Gastrocnemius medialis (tissue), 4 donors: ENCODE results near the gene DUSP16. TPM values are rescaled to one million over a fixed set of nuclear protein-coding genes. Genes with fewer than 3 reads are reported as not detected.

Source experiments
- ATAC-seq, 2 donors: fragments of 150-250 bp; one replicate each; pipeline ENCODE4 v1.9.1; 2016
- DNase-seq, 2 donors: peaks; one replicate each; pipeline ENCODE4 v3.0.0-alpha.2; 2019
- H3K27ac ChIP-seq, 4 donors: fragments of 200-600 bp; sonication (generic); 1 replicate in 1 of 4; 2 replicates in 3 of 4; pipeline ENCODE4 v1.5.1; 2016 to 2018; ENCODE audit warnings: mild to moderate bottlenecking in 2 of 4, moderate library complexity in 1 of 4
- H3K27me3 ChIP-seq, 3 donors: fragments of 200-600 bp; sonication (generic) in 2 of 3; 1 replicate in 1 of 3; 2 replicates in 2 of 3; pipeline versions ENCODE4 v1.5.1 to v1.6.0; 2016 to 2019; ENCODE audit warnings: mild to moderate bottlenecking in 1 of 3, moderate library complexity in 1 of 3
- H3K36me3 ChIP-seq, 2 donors: fragments of 200-600 bp; sonication (generic) in 1 of 2; one replicate each; pipeline ENCODE4 v1.5.1; 2017 to 2018
- H3K4me1 ChIP-seq, 2 donors: fragments of 200-600 bp; sonication (generic) in 1 of 2; one replicate each; pipeline ENCODE4 v1.5.1; 2016 to 2017; ENCODE audit warnings: mild to moderate bottlenecking in 2 of 2
- H3K4me3 ChIP-seq, 4 donors: fragments of 200-600 bp; sonication (generic) in 3 of 4; 1 replicate in 1 of 4; 2 replicates in 3 of 4; pipeline ENCODE4 v1.5.1; 2016 to 2019; ENCODE audit warnings: mild to moderate bottlenecking in 2 of 4
- H3K9me3 ChIP-seq, 3 donors: fragments of 200-600 bp; sonication (generic) in 2 of 3; 1 replicate in 1 of 3; 2 replicates in 2 of 3; pipeline ENCODE4 v1.5.1; 2016 to 2019
- CTCF ChIP-seq, 5 experiments: fragments of 450-650 bp in 3 of 5; fragments of 200-600 bp in 2 of 5; sonication (generic) in 2 of 5; IDR thresholded peaks in 4 of 5; conservative IDR thresholded peaks in 1 of 5; 1 replicate in 4 of 5; 2 replicates in 1 of 5; pipeline ENCODE4 v1.5.1; 2016 to 2019; ENCODE audit warnings: antibody characterized with exemption in 5 of 5, mild to moderate bottlenecking in 3 of 5, moderate library complexity in 3 of 5
- POLR2A ChIP-seq, 2 donors: fragments of 450-650 bp; IDR thresholded peaks; one replicate each; pipeline ENCODE4 v1.6.1; 2017; ENCODE audit warnings: antibody characterized with exemption in 2 of 2, mild to moderate bottlenecking in 2 of 2, moderate library complexity in 2 of 2
- in situ Hi-C, 4 donors: fragments of 200-750 bp; cut with MboI; loops; one replicate each; pipeline versions ENCODE4 v1.15.0 to v1.8.0; 2017; ENCODE audit warnings: low sequenced_read_pairs in 4 of 4
- intact Hi-C: fragments of 100-400 bp; cut with DNase I; formaldehyde crosslinking; loops from one replicate; pipeline ENCODE4 v1.15.1; 2023; ENCODE audit warnings: low total_unique reads
- total RNA-seq, 4 donors: library from RNA; depleted of rRNA; stranded (reverse); fragments of >200 nt; gene quantifications; one replicate each; pipeline versions ENCODE4 v1.1.0 to v1.2.3, GENCODE V29; 2016

DUSP16 gene
- total RNA-seq, 4 donors from 2014 or later = 10.9 to 15.7 (median 13.3) TPM

GRCh38 chr12:12551115-12551514 is 11.5 kb downstream of the DUSP16 start:
- peak overlapping the region in 1 of 4 donors; percentile 1 for H3K27ac ChIP-seq
- DNase-seq (no peak), ATAC-seq (no peak)
- in situ Hi-C loops = loop anchor here in 1 of 4 donors (10.0 kb wide), 1 partner anchor 176 kb away; no protein-coding TSS in a partner anchor
- intact Hi-C loops = no loop called here
- H3K4me3 ChIP-seq = no peak overlapping the region
- no peaks in the 10 kb centered on the region for H3K9me3 ChIP-seq
- no peak for TF ChIP-seq CTCF (IDR thresholded peaks at IDR 0.05 in 4 of 5, conservative IDR thresholded peaks at IDR 0.05 in 1 of 5)
- H3K36me3 ChIP-seq = no peaks in the 10 kb centered on the region
- no peaks in the 10 kb centered on the region for H3K27me3 ChIP-seq
- H3K4me1 ChIP-seq = peaks cover 20 to 38% of the 10 kb centered on the region in 2 donors

DNA sequence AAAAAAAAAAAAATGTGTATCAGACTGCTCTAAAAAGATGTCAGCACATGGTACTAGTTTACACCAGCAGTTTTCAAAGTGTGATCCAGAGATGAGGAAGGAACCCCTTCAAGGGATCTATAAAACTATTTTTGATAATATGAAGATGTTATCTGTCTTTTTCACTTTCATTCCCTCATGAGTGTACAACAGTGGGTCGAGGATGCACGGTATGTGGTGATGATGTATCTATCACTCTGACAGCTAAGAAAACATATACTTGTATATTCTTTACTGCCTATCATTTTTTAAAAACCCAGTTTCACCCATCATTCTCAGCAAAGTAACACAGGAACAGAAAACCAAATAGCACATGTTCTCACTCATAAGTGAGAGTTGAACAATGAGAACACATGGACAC is 12.4 kb downstream of the DUSP16 start:
- in situ Hi-C loops = loop anchor here in 1 of 4 donors (10.0 kb wide), 1 partner anchor 175 kb away; no protein-coding TSS in a partner anchor
- ATAC-seq = no peak

DNA sequence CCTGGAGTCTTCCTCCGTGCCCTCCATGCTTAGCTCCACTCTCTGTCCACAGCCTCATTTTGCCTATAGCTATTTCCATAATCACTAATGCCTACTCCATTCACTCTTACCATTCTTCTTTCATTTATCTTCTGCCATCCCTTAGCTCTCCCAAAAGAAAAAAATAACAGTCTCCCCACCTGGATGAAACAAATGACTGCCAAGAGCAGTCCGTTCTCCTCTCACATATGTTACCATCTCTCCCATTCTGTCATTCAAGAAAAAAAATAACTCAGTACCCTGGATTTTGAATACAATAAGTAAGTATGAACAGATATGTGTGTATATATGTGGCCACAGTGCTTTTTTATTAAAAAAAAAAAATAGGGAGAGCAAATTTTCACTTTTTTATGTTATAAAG is 13.2 kb downstream of the DUSP16 start:
- ATAC-seq = no peak
- H3K9me3 ChIP-seq = no peaks in the 10 kb centered on the region
- no peaks in the 10 kb centered on the region for H3K36me3 ChIP-seq
- no peak for DNase-seq
- H3K4me3 ChIP-seq = no peak overlapping the region
- H3K4me1 ChIP-seq = peaks cover 22 to 27% of the 10 kb centered on the region in 2 donors
- in situ Hi-C loops (no loop called here), intact Hi-C loops (no loop called here)
- H3K27me3 ChIP-seq = no peaks in the 10 kb centered on the region
- no peak overlapping the region for H3K27ac ChIP-seq
- no peak for TF ChIP-seq POLR2A (IDR thresholded peaks at IDR 0.05)

More for the DNA sequence above, 12.4 kb downstream of the DUSP16 start:
- TF ChIP-seq POLR2A (IDR thresholded peaks at IDR 0.05) (no peak), CTCF (IDR thresholded peaks at IDR 0.05 in 4 of 5, conservative IDR thresholded peaks at IDR 0.05 in 1 of 5) (no peak)
- intact Hi-C loops = no loop called here
- no peaks in the 10 kb centered on the region for H3K27me3 ChIP-seq
- no peak overlapping the region for H3K27ac ChIP-seq
- H3K4me3 ChIP-seq = no peak overlapping the region
- H3K36me3 ChIP-seq = no peaks in the 10 kb centered on the region
- no peaks in the 10 kb centered on the region for H3K9me3 ChIP-seq
- DNase-seq = no peak
- peaks cover 22 to 32% of the 10 kb centered on the region in 2 donors for H3K4me1 ChIP-seq

- Histone ChIP-seq H3K36me3 (no peaks in the 10 kb centered on the region), H3K4me1 (peaks cover 22 to 27% of the 10 kb centered on the region in 2 donors), H3K9me3 (no peaks in the 10 kb centered on the region), H3K27ac (peak overlapping the region in 1 of 4 donors; percentile 2), H3K27me3 (no peaks in the 10 kb centered on the region), H3K4me3 (no peak overlapping the region)
- intact Hi-C loops = no loop called here
- in situ Hi-C loops = no loop called here
- DNase-seq (no peak), ATAC-seq (peak in 1 of 2 donors; percentile 32)
- TF ChIP-seq CTCF (IDR thresholded peaks at IDR 0.05 in 4 of 5, conservative IDR thresholded peaks at IDR 0.05 in 1 of 5) (no peak), POLR2A (IDR thresholded peaks at IDR 0.05) (no peak)
Measured at GRCh38 chr12:12548713-12549112, 13.9 kb downstream of the DUSP16 start.

- Histone ChIP-seq H3K27me3 (no peaks in the 10 kb centered on the region), H3K27ac (no peak overlapping the region), H3K36me3 (no peaks in the 10 kb centered on the region), H3K4me1 (peaks cover 28% of the 10 kb centered on the region in 2 donors), H3K4me3 (no peak overlapping the region), H3K9me3 (no peaks in the 10 kb centered on the region)
- in situ Hi-C loops (no loop called here), intact Hi-C loops (no loop called here)
- TF ChIP-seq POLR2A (IDR thresholded peaks at IDR 0.05) (no peak), CTCF (IDR thresholded peaks at IDR 0.05 in 4 of 5, conservative IDR thresholded peaks at IDR 0.05 in 1 of 5) (no peak)
- ATAC-seq = no peak
- DNase-seq = no peak
Measured at GRCh38 chr12:12546314-12546772, 16.3 kb downstream of the DUSP16 start.
